Glomerular visceral epithelial cell (primary cell): ENCODE data around the gene NEIL1.
"Not testable (repeated sequence)": the region's sequence is repeated elsewhere in the genome, so short reads cannot be mapped to it uniquely, and the experiment has no call there.

Experiments used
- DNase-seq: peaks from one replicate; pipeline ENCODE4 v3.0.0-alpha.2; 2016; ENCODE audit errors: extremely low spot score

The NEIL1 gene, protein sequence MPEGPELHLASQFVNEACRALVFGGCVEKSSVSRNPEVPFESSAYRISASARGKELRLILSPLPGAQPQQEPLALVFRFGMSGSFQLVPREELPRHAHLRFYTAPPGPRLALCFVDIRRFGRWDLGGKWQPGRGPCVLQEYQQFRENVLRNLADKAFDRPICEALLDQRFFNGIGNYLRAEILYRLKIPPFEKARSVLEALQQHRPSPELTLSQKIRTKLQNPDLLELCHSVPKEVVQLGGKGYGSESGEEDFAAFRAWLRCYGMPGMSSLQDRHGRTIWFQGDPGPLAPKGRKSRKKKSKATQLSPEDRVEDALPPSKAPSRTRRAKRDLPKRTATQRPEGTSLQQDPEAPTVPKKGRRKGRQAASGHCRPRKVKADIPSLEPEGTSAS

DNA sequence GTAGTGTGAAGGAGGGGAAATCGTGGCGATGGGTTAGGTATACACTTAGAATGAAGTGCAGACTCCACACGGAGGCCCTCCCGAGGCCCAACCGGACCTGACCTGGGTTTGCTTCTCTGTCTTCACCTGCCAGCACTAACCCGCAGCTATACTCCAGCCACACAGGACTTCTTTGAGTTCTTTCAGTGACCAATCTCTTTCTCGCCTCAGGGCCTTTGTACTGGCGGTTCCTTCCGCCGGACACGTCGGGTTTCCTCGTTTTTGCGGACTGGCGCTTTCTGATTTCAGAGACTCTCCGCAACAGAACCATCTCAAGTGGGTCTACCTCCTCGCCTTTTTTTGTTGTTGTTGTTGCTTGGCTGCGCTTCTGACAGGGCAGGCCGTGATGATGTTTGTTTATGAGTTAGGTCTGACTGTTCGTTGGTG lies at the start of gene NEIL1:
Gene NEIL1 (plus strand): TSS at position 244 of the 426 bp plus-strand sequence. CDS start 1,867 bp downstream, outside the sequence.
- no peak for DNase-seq

- DNase-seq: not testable (repeated sequence)
Observed at GRCh38 chr15:75298541-75299310, 48.1 kb upstream of the NEIL1 start.

DNA sequence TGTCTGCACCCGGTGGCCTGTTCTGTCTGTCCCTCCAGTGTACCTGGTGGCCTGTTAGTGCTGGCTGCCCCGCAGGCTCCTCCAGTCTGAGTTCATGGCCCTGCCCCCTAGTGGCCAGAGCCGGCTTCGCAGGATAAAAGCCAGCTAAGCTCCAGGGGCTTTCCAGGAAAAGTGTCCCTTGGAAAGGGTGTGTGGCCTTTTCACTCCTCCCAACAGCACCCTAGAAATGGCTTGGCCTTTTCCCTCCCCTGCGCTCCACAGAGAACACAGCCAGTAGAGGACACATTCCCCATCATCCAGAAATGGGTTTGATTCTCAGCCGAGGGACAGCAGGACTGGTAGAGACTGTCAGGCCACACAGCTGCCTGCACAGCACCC lies 47.5 kb upstream of the NEIL1 start:
- DNase-seq: not testable (repeated sequence)

DNA sequence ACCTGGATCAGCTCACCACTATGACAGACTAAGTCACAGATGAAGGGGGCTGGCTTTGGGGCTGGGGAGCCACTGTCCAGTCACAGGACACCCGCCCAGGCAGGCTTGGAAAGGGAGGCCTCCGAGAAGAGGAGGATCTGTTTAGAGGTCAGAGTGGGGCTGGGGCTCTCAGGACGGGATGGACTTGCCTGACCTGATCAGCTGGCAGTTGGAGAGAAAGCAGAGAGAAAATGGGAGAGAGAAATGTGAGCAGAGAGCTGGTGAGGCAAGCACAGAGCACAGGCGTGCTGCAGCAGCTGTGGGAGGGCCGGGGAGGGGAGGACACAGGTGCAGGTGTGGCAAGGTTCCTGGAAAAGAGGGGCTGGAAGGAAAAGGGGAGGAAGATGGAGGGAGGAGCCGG lies 46.8 kb upstream of the NEIL1 start:
- not testable (repeated sequence) for DNase-seq

- DNase-seq: no peak
Observed at GRCh38 chr15:75302318-75302717, 44.5 kb upstream of the NEIL1 start.

GRCh38 chr15:75302753-75303152 lies 44.1 kb upstream of the NEIL1 start:
- DNase-seq: not testable (repeated sequence)

DNA sequence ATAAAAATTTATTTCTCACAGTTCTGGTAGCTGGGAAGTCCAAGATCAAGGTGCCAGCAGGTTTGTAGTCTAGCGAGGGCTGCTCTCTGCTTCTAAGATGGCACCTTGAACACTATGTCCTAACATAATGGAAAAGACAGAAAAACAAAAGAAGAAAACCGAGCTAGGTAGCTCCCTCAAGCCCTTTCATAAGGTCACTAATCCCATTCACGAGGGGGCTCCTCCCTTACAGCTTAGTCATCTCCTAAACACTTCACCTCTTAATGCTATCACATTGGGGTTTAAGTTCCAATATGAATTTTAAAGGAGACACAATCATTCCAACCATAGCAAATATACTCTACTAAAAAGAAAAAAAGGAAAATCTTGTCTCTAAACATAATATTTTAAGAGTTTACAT lies 40.7 kb upstream of the NEIL1 start:
- no peak for DNase-seq

- peak; percentile 26 for DNase-seq
Observed at GRCh38 chr15:75307778-75308390, 39.0 kb upstream of the NEIL1 start.

DNA sequence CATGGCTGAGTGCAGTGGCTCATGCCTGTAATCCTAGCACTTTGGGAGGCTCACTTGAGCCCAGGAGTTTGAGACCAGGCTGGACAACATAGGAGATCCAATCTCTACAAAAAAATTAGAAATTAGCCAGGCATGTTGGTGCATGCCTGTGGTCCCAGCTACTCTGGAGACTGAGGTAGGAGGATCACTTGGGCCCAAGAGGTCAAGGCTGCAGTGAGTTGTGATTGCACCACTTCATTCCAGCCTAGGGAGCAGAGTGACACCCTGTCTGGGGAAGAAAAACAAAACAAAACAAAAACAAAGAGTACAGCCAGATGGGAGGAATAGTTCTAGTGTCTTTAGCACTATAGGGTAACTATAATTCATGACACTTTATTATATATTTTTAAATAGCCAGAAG lies 37.1 kb upstream of the NEIL1 start:
- no peak for DNase-seq

- DNase-seq: peak; percentile 49
Observed at GRCh38 chr15:75312548-75312947, 34.3 kb upstream of the NEIL1 start.

DNA sequence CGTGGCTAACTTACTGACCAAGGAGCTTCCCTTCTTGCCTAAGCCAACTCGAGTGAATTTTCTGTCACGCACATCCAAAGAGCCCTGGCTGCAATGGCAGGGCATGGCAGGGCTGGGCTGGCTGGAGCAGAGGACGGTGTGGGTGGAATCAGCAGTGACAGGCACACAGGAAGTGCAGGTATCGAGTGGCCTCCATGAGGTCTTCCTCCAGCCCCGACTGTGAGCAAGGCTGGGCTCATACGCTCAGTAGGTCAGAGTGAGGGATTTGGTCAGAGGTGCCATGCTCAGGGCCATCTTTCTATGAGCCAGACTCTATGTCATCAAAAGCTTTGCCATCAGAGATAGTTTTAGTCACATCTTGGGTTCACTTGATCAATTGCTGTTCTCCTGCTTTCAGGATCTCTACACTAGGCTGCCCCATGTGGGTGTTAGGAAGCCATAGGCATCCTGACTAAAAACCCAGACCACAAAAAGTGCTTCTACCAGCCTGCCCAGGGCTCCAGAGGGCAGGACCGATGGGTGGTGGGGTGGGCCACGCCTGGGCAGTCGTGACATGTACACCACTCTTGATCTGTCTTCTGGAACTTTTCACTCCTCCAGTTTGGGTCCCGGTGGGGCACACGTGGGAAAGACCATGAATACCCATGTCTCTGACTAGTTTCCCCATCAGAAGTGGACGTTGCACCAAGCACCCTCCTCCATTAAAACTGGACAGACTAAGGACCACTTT lies 33.6 kb upstream of the NEIL1 start:
- no peak for DNase-seq

GRCh38 chr15:75314552-75315290 lies 32.1 kb upstream of the NEIL1 start:
- DNase-seq: no peak

DNA sequence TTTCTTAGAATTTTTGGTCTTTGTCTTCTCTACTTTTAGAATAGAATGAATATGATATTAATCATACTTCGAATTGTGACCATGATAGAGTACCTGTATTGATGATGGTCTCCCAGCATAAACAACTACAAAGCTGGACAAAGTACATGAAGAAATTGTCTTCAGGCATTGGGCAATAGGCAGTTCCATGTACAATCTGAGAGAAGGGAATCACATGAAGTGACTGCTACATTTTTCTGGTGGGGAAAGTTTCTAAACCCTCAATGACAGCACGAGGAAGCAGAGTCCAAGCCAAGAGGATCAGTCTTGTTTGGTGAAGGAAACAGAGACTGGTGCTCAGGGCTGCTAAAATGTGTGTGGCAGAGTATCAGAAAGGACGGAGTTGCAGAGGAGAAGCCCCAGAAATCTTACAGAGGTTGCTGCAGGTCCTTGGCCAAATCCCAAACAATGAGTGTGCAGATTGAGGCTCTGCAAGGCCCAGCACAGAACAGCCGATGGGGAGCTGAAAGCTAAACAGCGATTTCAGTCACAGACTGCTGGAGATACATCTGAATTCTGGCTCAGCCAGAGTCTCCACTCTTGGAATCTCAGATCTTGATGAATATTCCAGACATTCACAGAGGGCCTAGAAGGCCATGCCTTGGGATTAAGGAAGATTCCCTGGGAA lies 27.5 kb upstream of the NEIL1 start:
- not testable (repeated sequence) for DNase-seq

DNA sequence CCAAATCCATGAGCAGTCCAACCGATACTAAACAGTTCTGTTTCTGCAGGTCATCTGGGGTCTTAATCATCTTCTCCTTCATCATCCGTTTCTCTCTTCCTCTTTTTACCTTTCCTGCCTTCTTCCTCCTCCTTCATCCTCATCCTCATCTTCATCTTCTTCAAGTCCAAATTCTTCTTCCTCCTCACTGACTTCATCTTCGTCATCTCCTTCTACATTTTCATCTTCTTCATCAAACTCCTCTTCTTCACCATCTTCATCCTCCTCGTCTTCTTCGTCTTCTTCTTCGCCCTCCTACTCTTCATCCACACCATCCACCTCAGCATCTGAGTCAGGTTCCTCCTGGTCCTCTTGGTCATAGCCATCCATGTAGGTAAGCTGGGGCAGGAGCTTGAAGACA lies 25.1 kb upstream of the NEIL1 start:
- no peak for DNase-seq

DNA sequence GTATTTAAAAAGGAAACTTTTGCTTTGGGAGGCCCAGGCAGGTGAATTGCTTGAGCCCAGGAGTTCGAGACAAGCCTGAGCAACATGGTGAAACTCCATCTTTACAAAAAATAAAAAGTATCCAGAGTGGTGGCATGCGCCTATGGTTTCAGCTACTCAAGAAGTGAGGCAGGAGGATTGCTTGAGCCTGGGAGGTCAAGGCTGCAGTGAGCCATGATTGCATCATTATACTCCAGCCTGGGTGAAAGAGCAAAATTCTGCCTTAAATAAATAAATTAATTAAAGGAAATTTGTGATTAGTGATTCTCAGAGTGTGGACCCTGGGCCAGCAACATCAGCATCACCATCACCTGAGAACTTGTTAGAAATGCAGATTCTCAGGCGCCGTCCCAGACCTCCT lies 20.9 kb upstream of the NEIL1 start:
- no peak for DNase-seq

DNA sequence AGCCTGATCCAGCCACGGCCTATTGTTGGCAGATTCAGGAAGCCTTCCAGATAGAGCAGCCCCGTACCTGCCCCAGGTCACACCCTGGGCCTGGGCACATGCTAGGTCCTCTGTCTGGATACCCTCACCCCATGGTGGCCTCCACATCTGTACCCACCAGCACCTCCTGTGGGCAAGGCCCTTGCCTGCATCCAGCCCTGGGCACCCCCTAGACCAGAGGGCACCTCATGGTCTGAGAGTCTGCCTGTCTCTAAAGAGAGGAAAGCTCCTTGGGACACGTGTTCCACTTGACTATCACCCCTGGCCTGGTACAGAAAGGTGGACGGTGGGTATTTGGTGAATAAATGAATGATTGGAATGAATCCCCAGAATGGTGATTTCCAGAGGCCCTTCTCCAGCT lies 19.8 kb upstream of the NEIL1 start:
- DNase-seq: no peak

- no peak for DNase-seq
Observed at GRCh38 chr15:75327491-75327890, 19.3 kb upstream of the NEIL1 start.

GRCh38 chr15:75328493-75329314 lies 18.1 kb upstream of the NEIL1 start:
- no peak for DNase-seq

DNA sequence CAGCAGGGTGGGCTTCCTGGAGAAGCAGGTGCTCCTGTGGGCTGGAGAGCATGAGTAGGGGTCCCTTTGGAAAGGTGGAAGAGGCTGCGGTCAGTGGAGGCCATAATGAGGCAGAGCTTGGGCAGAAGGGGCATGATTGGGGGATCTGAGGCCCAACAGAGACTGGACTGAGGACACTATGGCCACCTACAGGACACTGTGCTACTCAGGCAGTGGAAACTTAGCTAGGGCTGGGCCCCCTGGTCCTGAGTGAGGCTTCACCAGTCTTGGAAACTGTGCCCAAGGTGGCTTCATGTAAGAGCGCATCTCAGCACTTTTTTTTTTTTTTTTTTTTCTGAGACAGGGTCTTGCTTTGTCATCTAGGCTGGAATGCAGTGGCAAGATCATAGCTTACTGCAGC lies 17.3 kb upstream of the NEIL1 start:
- DNase-seq: no peak

DNA sequence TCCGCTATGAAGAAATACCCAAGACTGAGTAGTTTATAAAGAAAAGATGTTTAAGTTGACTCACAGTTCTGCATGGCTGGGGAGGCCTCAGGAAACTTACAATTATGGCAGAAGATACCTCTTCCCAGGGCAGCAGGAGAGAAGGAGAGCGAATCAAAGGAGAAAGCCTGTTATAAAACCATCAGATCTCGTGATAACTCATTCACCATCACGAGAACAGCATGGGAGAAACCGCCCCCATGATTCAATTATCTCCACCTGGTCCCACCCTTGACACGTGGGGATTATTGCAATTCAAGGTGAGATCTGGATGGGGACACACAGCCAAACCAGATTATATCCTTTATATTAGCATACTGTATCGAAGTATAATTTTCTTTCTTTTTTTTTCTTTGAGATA lies 14.7 kb upstream of the NEIL1 start:
- DNase-seq: not testable (repeated sequence)
